ENCODE measurements around the gene OBP2B.
"Not testable (repeated sequence)": the region's sequence is repeated elsewhere in the genome, so short reads cannot be mapped to it uniquely, and the experiment has no call there.

OBP2B gene, protein sequence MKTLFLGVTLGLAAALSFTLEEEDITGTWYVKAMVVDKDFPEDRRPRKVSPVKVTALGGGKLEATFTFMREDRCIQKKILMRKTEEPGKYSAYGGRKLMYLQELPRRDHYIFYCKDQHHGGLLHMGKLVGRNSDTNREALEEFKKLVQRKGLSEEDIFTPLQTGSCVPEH

DNA sequence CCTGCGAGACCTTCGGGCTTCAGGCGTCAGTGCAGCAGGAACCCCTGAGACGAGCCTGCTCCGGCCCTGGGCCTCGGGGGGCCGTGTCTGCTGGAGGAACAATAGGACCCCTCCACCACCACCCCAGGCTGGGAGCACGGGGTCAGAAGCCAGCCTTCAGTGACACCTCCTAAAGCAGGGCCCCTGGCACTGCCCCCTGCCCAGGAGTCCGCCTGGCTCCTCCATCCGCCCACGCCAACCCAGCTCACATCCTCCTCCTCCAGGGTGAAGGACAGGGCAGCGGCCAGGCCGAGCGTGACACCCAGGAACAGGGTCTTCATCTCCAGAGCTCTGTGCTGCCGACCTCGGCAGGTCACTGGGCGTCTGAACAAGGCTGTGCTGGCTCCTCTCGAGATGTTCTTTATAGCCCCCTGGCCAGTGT is at the start of gene OBP2B:
OBP2B (minus strand) TSS at position 371 of the 421 bp plus-strand sequence; CDS start at position 320, 51 bp downstream.
- DNase-seq: not testable (repeated sequence)

DNA sequence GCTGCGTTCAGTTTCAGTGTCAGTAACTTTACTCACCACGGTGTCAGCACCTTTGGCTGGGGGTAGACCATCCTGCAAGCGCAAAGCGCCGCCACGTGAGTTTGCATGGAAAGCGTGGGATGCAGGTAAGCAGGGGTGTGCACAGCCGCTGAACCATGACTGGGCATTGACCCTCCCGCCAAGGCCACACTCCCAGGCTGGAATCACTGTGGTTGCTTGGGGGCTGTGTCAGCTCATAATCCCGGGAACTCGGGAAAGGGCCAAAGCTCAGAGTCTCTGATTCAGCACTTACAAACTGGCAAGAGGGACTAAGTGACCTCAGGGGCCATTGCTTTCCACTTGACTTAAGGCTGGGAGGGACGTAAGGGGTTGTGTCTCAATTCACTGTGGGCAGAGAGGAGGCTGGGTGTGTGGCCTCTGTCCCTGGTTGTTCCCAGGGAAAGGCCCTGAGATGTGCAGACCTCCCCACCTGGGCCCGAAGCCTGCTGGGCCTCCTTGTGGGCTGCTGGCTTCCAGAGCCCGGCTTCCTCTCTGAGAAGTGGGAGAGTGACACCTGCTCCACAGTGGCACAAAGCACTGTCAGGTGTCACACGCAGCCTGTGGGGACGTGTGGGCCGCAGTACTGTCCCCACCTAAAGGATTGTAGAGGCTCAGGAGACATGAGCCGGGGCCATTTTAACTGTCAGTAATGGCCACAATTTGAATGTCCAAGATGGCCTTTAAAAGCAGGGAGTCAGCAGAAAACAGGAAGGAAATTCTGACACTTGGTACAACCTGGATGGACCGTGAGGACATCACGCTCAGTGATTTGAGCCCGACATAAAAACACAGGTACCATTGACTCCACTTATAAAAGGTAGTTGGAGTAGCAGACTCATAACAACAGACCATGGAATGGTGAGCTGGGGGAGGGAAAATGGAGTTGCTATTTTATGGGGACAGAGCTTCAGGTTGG is 49.3 kb upstream of the OBP2B start:
- DNase-seq: no peak

DNA sequence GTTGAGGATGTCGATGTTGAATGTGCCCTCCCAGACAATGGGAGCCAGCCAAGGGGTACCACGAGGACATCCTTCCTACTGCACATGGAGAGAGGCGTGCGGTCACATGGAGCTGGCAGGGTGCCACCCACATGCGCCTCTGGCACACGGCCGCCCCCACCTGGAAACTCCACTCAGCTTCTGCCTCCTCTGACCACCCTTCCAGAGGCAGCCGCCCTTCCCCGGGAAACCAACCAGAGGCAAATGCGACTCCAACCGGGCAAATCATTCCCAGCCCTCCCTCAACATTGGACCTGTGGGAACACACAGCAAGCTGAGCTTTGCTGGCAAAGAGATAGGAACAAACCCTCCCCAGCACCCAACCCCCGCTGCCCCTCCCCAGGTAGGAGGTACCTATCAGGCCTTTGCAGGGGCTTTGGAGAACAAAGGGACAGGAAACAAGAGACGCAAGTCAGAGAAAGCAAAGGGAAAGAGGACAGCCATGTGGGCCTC is 48.5 kb upstream of the OBP2B start:
- DNase-seq: peak; percentile 38

DNA sequence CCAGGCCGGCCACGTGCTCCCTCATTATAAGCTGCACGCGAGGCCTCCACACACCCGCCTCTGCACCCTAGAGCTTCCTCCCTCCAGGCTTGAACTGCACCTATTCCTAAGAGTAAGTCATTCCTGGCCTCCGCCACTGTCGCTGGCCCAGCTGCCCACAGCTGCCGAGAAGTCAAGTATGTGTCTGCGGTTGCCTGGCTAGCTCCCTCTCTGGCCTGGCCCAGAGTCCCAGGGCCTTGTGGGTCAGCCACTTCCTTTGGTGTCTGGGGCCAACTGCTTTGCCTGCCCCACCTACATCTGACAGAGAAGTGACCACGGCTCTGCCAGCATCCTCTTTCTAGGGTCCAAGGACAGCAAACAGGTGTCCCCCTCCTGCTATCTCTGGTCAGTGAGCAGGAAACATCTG is 47.6 kb upstream of the OBP2B start:
- no peak for DNase-seq

DNA sequence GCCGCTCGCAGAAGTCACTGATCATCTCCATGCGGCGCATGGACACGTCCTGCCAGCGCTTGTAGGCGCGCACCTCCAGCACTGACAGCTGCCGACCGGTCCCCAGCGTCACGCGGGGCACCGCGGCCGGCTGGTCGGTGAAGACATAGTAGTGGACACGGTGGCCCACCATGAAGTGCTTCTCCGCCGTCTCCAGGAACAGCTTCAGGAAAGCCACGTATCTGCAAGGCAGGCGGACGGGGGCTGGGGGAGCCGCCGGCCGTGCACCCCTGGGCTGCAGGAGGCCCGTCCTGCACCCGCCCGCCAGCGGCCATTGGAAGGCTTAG is 47.0 kb upstream of the OBP2B start:
- no peak for DNase-seq

DNA sequence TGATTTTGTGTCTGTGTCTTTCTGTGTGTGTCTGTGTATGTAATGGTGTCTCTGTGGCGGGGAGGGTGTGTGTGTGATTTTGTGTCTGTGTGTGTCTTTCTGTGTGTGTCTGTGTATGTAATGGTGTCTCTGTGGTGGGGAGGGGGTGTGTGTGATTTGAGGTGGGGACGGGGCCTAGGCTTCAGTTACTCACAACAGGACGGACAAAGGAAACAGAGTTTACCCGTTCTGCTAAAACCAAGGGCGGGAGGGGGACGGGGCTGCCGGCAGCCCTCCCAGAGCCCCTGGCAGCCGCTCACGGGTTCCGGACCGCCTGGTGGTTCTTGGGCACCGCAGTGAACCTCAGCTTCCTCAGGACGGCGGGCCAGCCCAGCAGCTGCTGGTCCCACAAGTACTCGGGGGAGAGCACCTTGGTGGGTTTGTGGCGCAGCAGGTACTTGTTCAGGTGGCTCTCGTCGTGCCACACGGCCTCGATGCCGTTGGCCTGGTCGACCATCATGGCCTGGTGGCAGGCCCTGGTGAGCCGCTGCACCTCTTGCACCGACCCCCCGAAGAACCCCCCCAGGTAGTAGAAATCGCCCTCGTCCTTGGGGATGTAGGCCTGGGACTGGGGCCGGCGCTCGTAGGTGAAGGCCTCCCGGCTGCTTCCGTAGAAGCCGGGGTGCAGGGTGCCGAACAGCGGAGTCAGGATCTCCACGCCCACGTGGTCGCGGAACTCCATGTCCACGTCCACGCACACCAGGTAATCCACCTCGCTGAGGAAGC is 46.5 kb upstream of the OBP2B start:
- DNase-seq: no peak

DNA sequence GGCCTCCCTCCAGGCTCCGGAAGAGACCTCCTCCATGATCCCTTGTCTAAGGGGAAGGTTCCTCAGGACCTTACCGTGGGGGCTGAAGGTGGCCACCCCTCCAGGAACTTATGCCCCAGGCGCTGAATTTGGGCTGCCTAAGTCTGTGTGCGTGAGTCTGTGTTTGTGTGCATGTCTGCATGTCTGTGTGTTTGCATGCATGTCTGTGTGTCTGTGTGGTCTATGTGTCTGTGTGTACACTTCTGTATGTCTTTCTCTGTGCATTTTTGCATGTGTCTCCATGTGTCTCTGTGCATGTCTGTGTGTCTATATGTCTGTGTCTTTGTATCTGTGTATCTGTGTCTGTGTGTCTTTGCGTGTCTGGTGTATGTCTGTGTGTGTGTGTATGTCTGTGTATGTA is 45.4 kb upstream of the OBP2B start:
- DNase-seq: no peak

DNA sequence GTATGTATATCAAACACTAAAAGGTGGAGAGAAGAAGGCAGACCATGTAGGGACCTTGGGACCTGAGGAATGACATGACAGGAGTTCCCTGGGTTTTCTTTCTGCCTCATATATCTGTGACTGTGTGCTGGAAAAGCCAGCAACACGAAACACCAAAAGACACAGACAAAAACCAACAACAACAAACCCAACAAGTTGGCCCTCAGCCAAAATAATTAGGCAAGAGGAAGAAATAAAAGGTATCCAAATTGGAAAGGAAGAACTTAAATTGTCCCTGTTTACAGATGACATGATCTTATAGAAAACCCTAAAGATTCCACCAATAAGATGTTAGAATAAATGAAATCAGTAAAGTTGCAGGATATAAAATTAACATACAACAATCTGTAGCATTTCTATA is 44.2 kb upstream of the OBP2B start:
- no peak for DNase-seq

DNA sequence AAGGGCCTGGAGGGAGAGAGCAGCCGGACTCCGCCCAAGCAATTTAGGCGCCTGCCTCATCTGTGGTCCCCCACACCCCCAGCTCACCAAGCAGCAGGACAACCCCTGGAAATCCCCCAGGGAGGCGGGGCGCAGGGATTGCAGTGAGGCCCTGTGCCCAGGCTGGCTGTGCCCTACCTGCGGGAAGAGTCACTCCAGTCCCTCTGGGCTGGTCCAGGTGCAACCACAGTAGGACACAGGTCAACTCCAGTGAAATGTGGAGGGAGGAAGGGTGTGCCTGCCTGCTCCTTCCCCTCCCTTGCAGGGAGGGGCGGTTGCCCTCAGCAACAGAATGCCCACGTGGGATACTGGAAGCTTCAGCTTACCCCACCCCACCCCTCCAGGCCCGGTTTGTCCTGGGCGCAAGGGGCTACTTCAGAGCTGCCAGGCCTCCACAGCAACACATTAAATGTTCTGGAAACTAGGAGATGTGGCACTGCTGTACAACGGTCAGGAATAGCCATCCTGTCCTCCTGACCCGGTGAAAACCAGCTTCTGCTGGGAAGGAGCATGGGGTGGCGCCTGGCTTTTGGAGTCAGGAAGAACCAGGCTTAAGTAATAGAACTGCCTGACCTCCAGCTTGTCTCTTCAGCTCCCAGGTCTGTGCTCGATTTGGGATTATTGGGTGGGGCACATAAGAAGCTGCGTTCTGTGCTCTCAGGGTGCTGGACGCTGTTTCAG is 43.4 kb upstream of the OBP2B start:
- DNase-seq: peak; percentile 52

DNA sequence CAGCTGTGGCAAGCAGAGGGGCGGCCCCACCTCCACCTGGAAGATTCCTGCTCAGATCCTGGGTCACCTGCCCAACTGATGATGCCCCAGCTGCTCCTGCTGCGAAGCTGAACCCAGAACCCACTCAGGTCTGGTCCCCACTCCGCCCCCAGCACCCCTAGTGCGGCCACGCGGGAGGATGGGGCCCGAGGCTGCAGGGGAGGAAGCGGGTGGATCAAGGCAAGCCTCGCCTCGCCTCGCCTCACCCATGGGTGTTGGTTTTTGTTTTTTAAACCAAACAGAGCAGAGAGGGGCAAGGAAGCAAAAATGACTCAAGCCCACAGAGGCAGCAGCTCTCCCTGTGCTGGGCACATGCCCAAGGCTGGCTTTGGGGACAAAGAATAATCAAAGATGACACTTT is 42.7 kb upstream of the OBP2B start:
- DNase-seq: no peak

DNA sequence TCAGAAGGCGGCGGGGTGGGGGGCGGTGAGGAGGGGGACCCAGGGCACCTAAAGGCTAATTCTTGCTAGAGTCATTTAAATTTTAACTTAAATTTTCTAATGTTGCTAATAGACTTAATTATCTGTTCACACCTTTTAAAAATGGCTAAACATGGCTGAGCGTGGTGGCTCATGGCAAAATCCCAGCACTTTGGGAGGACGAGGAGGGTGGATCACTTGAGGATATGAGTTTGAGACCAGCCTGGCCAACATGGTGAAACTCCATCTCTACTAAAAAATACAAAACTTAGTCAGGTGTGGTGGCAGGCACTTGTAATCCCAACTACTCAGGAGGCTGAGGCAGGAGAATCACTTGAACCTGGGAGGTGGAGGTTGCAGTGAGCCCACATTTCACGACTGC is 42.2 kb upstream of the OBP2B start:
- not testable (repeated sequence) for DNase-seq

DNA sequence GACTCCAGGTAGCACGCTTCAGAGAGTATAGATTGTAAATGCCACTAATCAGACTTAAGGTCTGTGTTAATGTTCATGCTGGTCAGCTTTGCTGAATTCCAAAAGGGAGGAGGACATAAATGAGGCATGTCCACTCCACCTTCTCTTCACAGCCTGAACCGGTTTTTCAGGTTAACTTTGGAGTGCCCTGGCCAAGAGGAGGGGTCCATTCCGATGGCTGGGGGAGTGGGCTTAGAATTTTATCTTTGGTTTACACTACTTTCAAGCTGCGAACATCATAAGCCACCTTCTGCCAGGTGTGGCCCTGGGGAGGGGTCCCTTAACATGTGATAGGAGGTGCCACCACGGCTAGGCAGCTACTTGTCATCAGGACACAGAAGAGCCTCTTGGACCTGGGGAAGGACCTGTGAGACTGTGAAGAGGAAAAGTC is 41.7 kb upstream of the OBP2B start:
- DNase-seq: no peak

DNA sequence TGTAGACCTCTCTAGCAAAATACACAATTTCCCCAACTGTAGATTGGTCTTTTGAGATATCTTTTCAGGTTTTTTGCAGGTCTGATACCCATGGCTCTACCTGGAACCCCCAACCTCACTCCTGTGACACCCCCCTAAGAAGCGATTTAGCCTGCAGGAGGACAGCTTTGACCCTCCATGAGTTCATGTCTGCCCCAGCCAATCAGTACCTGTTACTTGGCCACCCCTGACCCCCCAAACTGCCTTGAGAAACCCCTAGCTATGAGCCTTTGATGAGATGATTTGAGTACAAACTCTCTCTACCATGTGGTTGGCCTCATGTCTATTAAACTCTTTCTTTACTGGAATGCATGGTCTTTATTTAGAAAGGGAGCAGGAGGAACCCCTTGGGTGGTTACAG is 40.3 kb upstream of the OBP2B start:
- no peak for DNase-seq

DNA sequence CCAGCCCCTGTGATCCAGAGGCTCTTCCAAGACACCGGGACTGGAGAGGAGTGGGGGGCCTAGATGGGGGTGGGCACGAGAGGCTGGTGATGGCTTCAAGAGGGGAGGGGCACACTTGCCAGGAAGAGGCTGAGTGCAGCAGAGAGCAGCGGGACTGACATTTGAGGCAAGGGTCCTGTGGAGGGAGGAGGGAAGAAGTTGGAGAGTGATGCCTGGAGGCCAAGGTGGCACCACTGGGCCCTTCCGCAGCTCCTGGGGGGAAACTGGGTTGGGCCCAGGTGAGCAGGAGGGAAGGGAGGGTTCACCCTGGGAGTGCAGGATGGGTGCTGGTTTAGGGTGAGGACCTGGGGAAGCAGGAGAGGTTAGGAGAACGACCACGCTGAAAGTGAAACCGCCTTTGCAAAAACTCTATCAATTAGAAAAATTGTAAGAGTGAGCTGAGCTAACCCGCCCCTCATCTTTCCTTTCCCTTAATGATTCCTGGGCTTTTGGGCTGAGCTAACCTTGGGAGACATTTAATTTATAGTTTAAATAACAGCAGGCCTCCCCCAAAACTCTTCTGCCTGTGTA is 39.8 kb upstream of the OBP2B start:
- DNase-seq: no peak

DNA sequence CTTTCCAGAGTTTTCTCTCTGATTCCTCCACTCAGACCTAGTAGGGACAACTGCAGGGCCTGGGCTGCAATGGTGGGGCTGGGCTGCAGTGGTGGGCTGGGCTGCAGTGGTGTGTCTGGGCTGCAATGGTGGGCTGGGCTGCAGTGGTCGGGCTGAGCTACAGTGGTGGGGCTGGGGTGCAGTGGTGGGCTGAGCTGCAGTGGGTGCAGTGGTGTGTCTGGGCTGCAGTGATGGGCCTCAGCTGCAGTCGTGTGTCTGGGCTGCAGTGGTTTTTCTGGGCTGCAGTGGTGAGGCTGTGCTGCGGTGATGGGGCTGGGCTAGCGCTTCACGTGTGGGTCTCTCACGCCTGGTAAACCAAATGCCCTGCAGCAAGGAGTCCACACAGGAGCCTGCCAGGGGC is 38.6 kb upstream of the OBP2B start:
- DNase-seq: no peak

DNA sequence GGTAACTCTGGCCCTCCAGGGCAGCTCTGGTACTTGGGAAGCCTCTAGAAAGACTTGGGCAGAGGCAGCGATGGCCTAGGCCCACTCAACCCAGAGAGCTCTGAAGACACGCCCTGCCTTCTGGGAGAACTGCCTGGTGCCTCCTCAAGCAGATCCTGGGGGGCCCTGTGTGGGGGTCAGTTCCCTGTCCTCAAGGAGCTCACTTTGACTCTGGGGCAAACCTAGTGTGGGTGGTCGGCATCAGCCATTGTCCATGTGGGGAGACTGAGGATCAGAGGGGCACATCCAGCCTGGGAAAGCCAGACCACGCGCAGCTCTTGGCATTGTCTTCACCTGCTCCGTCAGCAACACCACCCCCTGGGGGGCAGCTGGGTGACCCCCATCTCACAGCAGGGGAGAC is 37.9 kb upstream of the OBP2B start:
- DNase-seq: no peak

DNA sequence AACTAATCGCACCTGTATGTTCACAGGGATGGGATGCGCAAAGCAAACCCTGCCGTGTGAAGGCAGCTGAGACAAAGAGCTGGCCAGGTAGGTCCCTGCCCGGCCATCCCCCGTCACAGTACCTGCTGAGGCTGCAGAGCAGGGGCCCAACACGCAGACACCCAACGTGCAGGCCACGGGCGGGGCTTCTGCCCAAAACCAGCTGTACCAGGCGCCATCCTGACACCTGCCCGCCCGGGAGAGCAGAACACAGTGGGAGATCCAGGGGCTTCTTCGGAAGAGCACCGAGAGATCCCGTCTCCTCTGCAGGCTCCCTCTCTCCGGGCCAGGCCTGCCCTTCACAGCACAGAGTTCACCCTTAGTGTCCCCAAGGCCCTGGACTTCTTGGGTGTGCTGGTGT is 37.5 kb upstream of the OBP2B start:
- DNase-seq: no peak

DNA sequence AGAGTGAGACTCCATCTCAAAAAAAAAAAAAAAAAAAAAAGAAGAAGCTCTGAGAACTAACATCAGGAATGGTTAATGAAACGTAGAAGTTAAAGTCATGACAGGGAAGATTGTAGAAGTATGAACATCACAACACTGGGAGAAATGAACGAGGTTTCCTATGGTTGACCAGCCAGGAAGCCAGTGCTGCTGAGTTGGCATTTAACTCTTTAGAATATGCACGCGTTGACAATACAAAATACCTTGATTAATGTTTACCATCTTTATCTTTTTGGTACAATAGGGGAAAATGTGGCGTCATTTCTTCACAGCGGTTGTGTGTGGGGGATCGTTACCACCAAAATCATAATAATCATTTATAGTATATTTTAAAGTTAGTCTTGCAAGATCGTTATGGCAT is 33.9 kb upstream of the OBP2B start:
- DNase-seq: no peak

DNA sequence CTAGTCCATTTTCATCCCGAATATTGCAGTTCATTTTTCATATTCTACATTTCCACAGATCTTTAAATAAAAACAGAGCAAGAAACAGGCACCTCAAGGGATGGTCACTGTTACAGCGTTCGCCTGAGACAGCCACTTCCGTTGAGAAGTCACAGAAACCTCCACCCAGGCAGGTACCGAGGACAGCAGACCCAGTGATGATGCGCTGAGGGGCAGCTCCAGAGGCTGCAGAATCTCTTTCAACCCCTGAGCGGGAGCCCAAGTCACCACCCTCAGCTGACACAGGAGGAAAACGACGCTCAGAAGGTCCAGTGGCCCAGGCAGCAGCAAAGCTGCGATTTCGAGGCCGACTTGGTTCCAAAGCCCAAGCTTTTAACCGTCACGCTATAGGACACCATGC is 33.2 kb upstream of the OBP2B start:
- no peak for DNase-seq

DNA sequence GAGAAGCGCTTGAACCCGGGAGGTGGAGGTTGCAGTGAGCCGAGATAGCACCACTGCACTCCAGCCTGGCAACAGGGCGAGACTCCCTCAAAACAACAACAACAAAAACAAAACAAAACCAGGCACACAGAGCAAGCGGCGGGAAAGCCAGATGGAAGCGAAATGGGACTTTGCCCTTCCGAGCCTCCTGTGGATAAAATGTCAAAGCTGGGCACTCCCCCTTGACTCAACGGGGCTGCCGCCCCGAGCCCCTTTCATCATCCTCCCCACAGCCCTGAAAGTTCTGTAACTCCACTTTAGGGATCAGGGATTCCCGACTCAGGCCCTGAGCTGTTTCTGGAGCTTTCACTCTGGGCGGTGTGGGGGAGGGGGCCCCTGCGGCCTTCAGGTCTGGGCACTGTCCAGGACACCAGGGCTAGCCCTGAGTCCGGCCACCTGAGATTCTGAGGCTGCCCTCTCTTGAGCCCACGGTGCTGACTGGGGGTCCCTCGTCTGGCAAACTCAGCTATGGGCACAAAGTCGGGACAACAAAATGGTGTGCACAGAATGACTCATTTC is 30.6 kb upstream of the OBP2B start:
- no peak for DNase-seq

DNA sequence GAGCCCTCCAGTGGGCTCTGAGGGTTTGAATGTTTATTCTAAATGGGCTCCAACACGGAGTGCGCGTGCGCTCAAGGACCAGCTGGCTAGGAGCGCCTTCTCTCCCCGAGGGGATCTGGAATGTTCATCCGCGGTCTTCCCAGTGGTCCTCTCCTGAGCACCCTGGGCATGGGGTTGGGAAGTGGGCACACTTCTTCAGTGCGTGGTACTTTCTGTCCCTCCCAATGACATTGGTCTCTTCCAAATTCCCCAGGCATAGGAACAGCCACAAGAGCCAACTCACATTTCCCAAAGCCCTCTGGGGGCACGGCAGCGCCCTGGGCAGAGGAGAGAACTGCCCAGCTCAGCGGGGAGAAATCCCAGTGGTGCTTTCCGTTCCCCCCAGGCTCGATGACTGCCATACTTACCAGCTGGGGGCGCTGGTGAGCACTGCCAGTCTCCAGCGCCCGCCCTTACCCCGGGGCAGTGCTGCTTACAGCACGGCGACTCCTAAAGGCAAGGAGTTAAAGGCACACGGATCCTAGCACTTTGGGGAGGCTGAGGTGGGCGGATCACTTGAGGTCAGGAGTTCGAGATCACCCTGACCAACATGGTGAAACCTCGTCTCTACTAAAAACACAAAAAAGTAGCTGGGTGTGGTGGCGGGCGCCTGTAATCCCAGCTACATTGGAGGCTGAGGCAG is 29.9 kb upstream of the OBP2B start:
- DNase-seq: peak; percentile 92
